ENCODE measurements around the gene GOLGA3.

GOLGA3 gene

DNA sequence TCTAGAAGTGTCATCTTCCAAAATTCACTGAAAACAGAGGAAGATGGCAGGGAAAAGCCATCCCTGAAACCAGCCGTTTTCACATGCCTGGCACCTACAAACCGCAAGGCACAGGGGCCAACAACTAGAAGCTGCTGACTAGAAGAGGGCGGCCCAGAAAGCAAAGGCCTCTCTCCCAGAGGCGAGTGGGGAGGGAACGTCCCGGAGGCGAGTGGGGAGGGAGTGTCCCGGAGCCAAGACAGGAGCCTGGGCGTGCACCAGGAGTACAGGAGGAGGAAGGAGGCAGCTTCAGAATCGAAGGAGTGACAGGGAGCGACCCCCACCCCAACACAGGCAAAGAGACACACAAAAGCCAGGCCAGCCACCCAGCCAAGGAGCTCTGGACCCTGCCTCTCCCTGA is 88.0 kb downstream of the GOLGA3 start:
- peaks cover 2% of the 10 kb centered on the region for H3K27me3 Mint-ChIP-seq (ENCODE audit: low read depth, poor library complexity)
- H3K4me1 Mint-ChIP-seq: no peaks in the 10 kb centered on the region
- no peak for TF ChIP-seq CTCF (IDR thresholded peaks at IDR 0.05)
- DNase-seq: no peak
- no peaks in the 10 kb centered on the region for H3K9me3 Mint-ChIP-seq
- peak overlapping the region; percentile 90 for H3K27ac Mint-ChIP-seq
- H3K4me3 Mint-ChIP-seq: no peak overlapping the region
- H3K36me3 Mint-ChIP-seq (ENCODE audit: low read depth): peaks cover 89% of the 10 kb centered on the region

DNA sequence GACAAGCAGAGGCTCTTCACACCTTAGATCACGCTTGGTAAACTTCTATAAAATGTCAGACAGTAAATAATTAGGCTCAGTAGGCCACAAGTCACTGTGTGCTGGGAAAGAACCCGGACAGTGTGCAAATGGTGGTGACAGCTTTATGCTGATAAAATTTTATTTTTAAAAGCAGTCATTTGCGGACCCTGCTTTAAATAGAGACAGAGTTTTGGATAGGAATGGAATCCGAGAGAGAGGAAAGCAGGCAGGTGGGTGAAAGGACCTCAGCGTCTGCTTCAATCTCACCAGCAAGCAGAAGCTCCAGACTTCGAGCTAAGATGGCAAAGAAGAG is 88.4 kb downstream of the GOLGA3 start:
- Mint-ChIP-seq H3K27ac (no peak overlapping the region), H3K27me3 (ENCODE audit: low read depth, poor library complexity) (peaks cover 2% of the 10 kb centered on the region), H3K4me1 (no peaks in the 10 kb centered on the region), H3K4me3 (no peak overlapping the region), H3K36me3 (ENCODE audit: low read depth) (peaks cover 89% of the 10 kb centered on the region), H3K9me3 (no peaks in the 10 kb centered on the region)
- TF ChIP-seq CTCF (IDR thresholded peaks at IDR 0.05): no peak
- no peak for DNase-seq

DNA sequence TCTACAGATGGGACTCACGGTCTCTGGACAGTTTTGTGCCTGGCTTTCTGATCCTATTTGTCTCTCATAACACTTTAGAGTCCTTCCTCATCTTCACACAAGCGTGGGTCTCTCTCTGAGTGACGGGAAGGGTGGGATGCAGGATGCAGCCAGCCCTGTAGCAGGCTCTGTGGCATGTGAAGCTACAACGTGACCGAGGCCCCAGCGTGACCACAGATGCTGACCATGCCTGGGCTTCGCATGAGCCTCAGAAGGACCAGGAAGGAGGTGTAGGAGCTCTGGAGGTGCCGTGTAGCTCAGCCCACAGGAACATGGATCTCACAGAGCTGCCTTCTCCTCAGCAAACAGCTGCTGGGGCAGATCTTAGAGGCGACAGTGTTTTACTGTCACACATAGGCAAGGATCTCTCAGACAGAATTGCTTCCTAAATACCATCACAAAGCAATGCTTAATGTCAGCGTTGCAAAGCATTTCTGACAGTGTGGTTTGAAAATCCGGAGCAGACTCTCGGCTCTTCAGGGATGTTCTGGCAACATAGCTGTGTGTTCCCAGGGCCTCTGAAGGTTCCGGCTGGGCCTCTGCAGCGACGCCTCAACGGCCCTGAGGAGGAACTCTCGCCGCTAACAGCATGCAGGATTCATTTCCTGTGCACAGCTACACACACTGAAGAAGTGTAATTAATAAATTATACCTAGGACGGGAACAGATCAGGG is 88.9 kb downstream of the GOLGA3 start:
- DNase-seq: no peak
- peaks cover 2% of the 10 kb centered on the region for H3K27me3 Mint-ChIP-seq (ENCODE audit: low read depth, poor library complexity)
- no peak overlapping the region for H3K27ac Mint-ChIP-seq
- no peak for TF ChIP-seq CTCF (IDR thresholded peaks at IDR 0.05)
- no peak overlapping the region for H3K4me3 Mint-ChIP-seq
- H3K36me3 Mint-ChIP-seq (ENCODE audit: low read depth): peaks cover 88% of the 10 kb centered on the region
- H3K9me3 Mint-ChIP-seq: no peaks in the 10 kb centered on the region
- no peaks in the 10 kb centered on the region for H3K4me1 Mint-ChIP-seq

- Mint-ChIP-seq H3K4me3 (no peak overlapping the region), H3K27ac (peak overlapping the region; percentile 88), H3K36me3 (ENCODE audit: low read depth) (peaks cover 89% of the 10 kb centered on the region), H3K9me3 (no peaks in the 10 kb centered on the region), H3K4me1 (no peaks in the 10 kb centered on the region), H3K27me3 (ENCODE audit: low read depth, poor library complexity) (no peaks in the 10 kb centered on the region)
- no peak for DNase-seq
- no peak for TF ChIP-seq CTCF (IDR thresholded peaks at IDR 0.05)
Measured at GRCh38 chr12:132736913-132737312, 91.8 kb downstream of the GOLGA3 start.

GRCh38 chr12:132736378-132736777 is 92.3 kb downstream of the GOLGA3 start:
- Mint-ChIP-seq H3K36me3 (ENCODE audit: low read depth) (peaks cover 89% of the 10 kb centered on the region), H3K27ac (no peak overlapping the region), H3K4me1 (no peaks in the 10 kb centered on the region), H3K4me3 (no peak overlapping the region), H3K9me3 (no peaks in the 10 kb centered on the region), H3K27me3 (ENCODE audit: low read depth, poor library complexity) (no peaks in the 10 kb centered on the region)
- no peak for DNase-seq
- no peak for TF ChIP-seq CTCF (IDR thresholded peaks at IDR 0.05)

DNA sequence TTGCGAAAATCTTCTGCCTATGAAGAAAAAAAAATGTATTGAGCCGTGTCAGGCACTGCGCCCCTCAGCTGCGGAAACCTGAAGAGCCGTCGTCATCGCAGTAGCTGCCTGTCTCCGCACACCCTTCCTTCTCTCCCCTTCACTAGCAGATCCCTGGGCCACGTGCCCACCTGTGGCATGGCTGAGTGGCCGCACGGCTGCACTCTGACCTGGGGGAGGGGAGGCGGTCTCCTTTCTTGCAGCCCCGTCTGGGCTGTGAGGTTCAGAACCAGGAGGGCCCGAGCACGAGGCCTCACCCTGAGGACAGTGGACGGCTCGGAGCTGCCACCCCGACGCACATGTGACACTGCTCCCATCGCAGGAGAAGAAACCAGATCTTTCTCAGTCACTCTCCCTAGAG is 93.2 kb downstream of the GOLGA3 start:
- TF ChIP-seq CTCF (IDR thresholded peaks at IDR 0.05): no peak
- Mint-ChIP-seq H3K36me3 (ENCODE audit: low read depth) (peaks cover 89% of the 10 kb centered on the region), H3K4me1 (no peaks in the 10 kb centered on the region), H3K27ac (peak overlapping the region; percentile 93), H3K27me3 (ENCODE audit: low read depth, poor library complexity) (no peaks in the 10 kb centered on the region), H3K4me3 (no peak overlapping the region), H3K9me3 (no peaks in the 10 kb centered on the region)
- no peak for DNase-seq
